Activated CD4-positive, alpha-beta T cell treated with anti-CD3 and anti-CD28 coated beads for 36 hours (primary cell): ENCODE data around the gene ZNF276. TPM values are rescaled to one million over a fixed set of nuclear protein-coding genes. Genes with fewer than 3 reads are reported as not detected.

Experiments
- ATAC-seq: fragments of 200-7000 bp; cut with Tn5 transposase; one replicate; pipeline ENCODE4 v1.10.0; 2021; ENCODE audit warnings: mild to moderate bottlenecking, moderate library complexity
- CTCF ChIA-PET: fragments of 350-600 bp; sonication (Branson Sonifier 250); formaldehyde crosslinking; loops from one replicate; lab custom pipeline; 2021; ENCODE audit warnings: antibody characterized with exemption; lab: Charles Lee
- POLR2A ChIA-PET: fragments of 350-600 bp; sonication (Branson Sonifier 250); formaldehyde crosslinking; loops from one replicate; lab custom pipeline; 2021; ENCODE audit warnings: antibody characterized with exemption, inconsistent platforms; lab: Charles Lee
- DNase-seq: peaks from one replicate; pipeline ENCODE4 v3.0.0-alpha.2; 2020
- H3K27ac Mint-ChIP-seq: one replicate; pipeline ENCODE4 v1.8.0; 2021; ENCODE audit warnings: mixed read lengths
- H3K27me3 Mint-ChIP-seq: one replicate; pipeline ENCODE4 v1.8.0; 2021; ENCODE audit warnings: mixed read lengths
- H3K36me3 Mint-ChIP-seq: one replicate; pipeline ENCODE4 v1.8.0; 2021; ENCODE audit warnings: low read depth, mixed read lengths
- H3K4me1 Mint-ChIP-seq: one replicate; pipeline ENCODE4 v1.8.0; 2021; ENCODE audit warnings: mixed read lengths
- H3K4me3 Mint-ChIP-seq: one replicate; pipeline ENCODE4 v1.8.0; 2021; ENCODE audit warnings: mild to moderate bottlenecking, moderate library complexity, mixed read lengths
- H3K9me3 Mint-ChIP-seq: one replicate; pipeline ENCODE4 v1.8.0; 2021; ENCODE audit warnings: low read depth, mixed read lengths
- intact Hi-C, 2 experiments: fragments of 100-400 bp; cut with DNase I in 1 of 2; cut with micrococcal nuclease in 1 of 2; formaldehyde crosslinking; loops; one replicate each; pipeline versions ENCODE4 v1.14.2 to v1.15.1; 2022 to 2024; cut with DNase I, micrococcal nuclease
- total RNA-seq, 2 experiments: library from RNA; stranded (reverse); gene quantifications; one replicate each; pipeline ENCODE4 v1.2.3, GENCODE V29; 2021

Gene ZNF276
- total RNA-seq, 2 experiments from 2014 or later = 21.3 to 24.8 TPM

- no peaks in the 10 kb centered on the region for H3K27me3 Mint-ChIP-seq
- DNase-seq (no peak), ATAC-seq (no peak)
- no peaks in the 10 kb centered on the region for H3K9me3 Mint-ChIP-seq
- no peak overlapping the region for H3K27ac Mint-ChIP-seq
- H3K4me1 Mint-ChIP-seq = peaks cover 21% of the 10 kb centered on the region
- CTCF ChIA-PET = interaction anchor here (0.9 to 2.8 kb wide), 5 partner anchors 15 to 123 kb away, joined by 3 to 9 read pairs (median 4); no protein-coding TSS in a partner anchor
- no peak overlapping the region for H3K4me3 Mint-ChIP-seq
- intact Hi-C loops = no loop called here
- POLR2A ChIA-PET = no interaction called here
- H3K36me3 Mint-ChIP-seq = peaks cover 64% of the 10 kb centered on the region
These were observed 18.0 kb downstream of the ZNF276 start for GRCh38 chr16:89739383-89739782.

- H3K9me3 Mint-ChIP-seq = no peaks in the 10 kb centered on the region
- intact Hi-C loops = no loop called here
- peaks cover 19% of the 10 kb centered on the region for H3K4me1 Mint-ChIP-seq
- H3K27ac Mint-ChIP-seq = no peak overlapping the region
- ATAC-seq (peak; percentile 49), DNase-seq (no peak)
- H3K4me3 Mint-ChIP-seq = no peak overlapping the region
- no peaks in the 10 kb centered on the region for H3K27me3 Mint-ChIP-seq
- POLR2A ChIA-PET = interaction anchor here (0.6 kb wide), 1 partner anchor 16 kb away, joined by 3 read pairs; no protein-coding TSS in a partner anchor
- CTCF ChIA-PET = interaction anchor here (0.7 to 1.4 kb wide), 2 partner anchors 10 to 41 kb away, joined by 3 read pairs; no protein-coding TSS in a partner anchor
- peaks cover 53% of the 10 kb centered on the region for H3K36me3 Mint-ChIP-seq
These were observed 20.1 kb downstream of the ZNF276 start for GRCh38 chr16:89741342-89742014.

DNA sequence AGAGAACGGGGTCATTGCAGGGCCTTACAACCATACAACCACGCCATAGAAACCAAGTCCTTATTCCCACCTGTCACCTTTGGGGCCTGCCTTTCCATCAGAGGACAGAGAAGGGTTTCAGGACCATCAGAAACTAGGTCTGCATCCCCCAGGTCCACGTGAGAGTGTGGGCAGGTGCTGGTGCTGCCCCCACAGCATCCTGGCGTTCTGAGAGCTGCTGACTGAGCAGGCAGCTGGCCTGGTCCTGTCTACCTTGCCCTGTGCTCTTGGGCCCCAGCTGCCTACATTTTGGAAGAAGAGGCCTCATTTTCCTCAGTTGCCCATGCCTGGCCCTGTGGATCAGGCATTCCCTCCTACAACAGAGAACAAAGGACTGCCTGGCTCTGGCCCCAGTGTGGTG is 21.6 kb downstream of the ZNF276 start:
- ChIA-PET CTCF (interaction anchor here (1.3 kb wide), 1 partner anchor 37 kb away, joined by 3 read pairs; no protein-coding TSS in a partner anchor), POLR2A (interaction anchor here (0.9 kb wide), 1 partner anchor 118 kb away, joined by 3 read pairs; no protein-coding TSS in a partner anchor)
- Mint-ChIP-seq H3K36me3 (peaks cover 45% of the 10 kb centered on the region), H3K4me3 (no peak overlapping the region), H3K27ac (peak overlapping the region; percentile 59), H3K27me3 (no peaks in the 10 kb centered on the region), H3K9me3 (no peaks in the 10 kb centered on the region), H3K4me1 (peaks cover 5% of the 10 kb centered on the region)
- ATAC-seq (no peak), DNase-seq (no peak)
- intact Hi-C loops = no loop called here

DNA sequence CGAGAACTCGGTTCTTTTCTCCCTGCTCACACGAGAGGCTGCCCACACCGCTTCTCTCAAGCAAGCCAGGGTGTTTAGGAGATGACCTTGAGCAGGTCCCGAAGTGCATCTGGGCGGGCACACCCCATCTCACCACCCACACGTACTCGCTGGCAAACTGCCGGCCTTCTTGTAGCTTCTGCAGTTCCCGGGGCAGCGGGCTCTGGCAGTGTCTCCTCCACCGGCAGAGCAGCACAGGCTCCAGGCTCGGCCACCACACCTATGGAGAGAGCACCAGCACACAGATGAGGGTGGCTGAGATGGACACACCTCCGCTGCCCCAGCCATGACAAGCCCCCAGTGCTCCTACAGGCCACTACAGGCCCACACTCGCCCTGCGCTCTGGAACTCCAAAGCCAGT is 23.5 kb downstream of the ZNF276 start:
- Mint-ChIP-seq H3K36me3 (peaks cover 45% of the 10 kb centered on the region), H3K4me3 (no peak overlapping the region), H3K4me1 (peaks cover 5% of the 10 kb centered on the region), H3K27me3 (no peaks in the 10 kb centered on the region), H3K9me3 (no peaks in the 10 kb centered on the region), H3K27ac (no peak overlapping the region)
- ChIA-PET POLR2A (no interaction called here), CTCF (no interaction called here)
- ATAC-seq (no peak), DNase-seq (no peak)
- intact Hi-C loops = no loop called here

GRCh38 chr16:89746043-89746442 is 24.7 kb downstream of the ZNF276 start:
- no peak for DNase-seq
- intact Hi-C loops = no loop called here
- Mint-ChIP-seq H3K36me3 (peaks cover 43% of the 10 kb centered on the region), H3K4me3 (no peak overlapping the region), H3K4me1 (peaks cover 7% of the 10 kb centered on the region), H3K27ac (no peak overlapping the region), H3K27me3 (no peaks in the 10 kb centered on the region), H3K9me3 (no peaks in the 10 kb centered on the region)
- ChIA-PET CTCF (interaction anchor here (0.6 kb wide), 4 partner anchors 33 to 224 kb away, joined by 3 to 6 read pairs (median 3); no protein-coding TSS in a partner anchor), POLR2A (no interaction called here)
- no peak for ATAC-seq

- ChIA-PET POLR2A (no interaction called here), CTCF (interaction anchor here (0.6 kb wide), 1 partner anchor 184 kb away, joined by 3 read pairs; no protein-coding TSS in a partner anchor)
- H3K27ac Mint-ChIP-seq = no peak overlapping the region
- peaks cover 7% of the 10 kb centered on the region for H3K4me1 Mint-ChIP-seq
- ATAC-seq (no peak), DNase-seq (no peak)
- intact Hi-C loops = no loop called here
- H3K27me3 Mint-ChIP-seq = no peaks in the 10 kb centered on the region
- H3K9me3 Mint-ChIP-seq = no peaks in the 10 kb centered on the region
- H3K4me3 Mint-ChIP-seq = no peak overlapping the region
- peaks cover 45% of the 10 kb centered on the region for H3K36me3 Mint-ChIP-seq
These were observed 26.7 kb downstream of the ZNF276 start for GRCh38 chr16:89748076-89748475.

DNA sequence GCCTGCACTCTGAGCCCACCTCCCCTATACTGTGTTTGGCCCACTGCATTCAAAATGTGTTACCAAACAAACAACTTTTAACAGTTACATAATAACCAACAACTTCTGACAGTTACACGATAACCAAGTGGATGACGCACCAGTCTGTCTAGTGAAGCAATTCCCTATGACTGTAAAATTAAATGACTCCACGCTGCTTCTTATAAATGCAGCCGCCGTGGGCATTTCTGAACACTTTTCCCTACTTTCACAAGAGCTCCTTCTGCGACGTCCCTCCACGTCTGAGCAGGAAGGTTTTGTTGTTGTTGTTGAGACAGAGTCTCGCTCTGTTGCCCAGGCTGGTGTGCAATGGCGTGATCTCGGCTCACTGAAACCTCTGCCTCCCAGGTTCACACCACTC is 27.6 kb downstream of the ZNF276 start:
- Mint-ChIP-seq H3K9me3 (no peaks in the 10 kb centered on the region), H3K27ac (no peak overlapping the region), H3K4me1 (peaks cover 5% of the 10 kb centered on the region), H3K36me3 (peaks cover 44% of the 10 kb centered on the region), H3K27me3 (no peaks in the 10 kb centered on the region), H3K4me3 (no peak overlapping the region)
- intact Hi-C loops = no loop called here
- ATAC-seq (no peak), DNase-seq (no peak)
- ChIA-PET CTCF (interaction anchor here (2.2 kb wide), 1 partner anchor 43 kb away, joined by 8 read pairs; no protein-coding TSS in a partner anchor), POLR2A (no interaction called here)

DNA sequence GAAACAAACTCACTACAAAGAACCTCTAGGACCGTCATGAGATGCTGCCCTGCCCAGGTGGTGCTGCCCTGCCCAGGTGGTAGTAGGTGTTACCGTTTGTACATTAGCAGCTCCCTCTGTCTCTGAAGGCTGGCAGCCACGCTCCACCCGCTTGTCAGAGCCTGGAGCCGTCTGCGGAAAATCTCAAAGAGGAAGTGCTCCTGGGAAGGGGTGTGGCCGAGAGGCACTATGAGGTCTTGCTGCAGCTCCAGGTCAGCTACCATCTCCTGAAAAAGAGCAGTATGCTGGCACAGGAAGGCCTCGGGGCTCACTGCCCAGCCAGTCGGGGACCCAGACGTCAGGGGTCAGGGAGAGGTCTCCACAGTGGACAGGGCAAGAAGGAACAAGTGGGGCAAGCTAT is 28.3 kb downstream of the ZNF276 start:
- ChIA-PET POLR2A (no interaction called here), CTCF (interaction anchor here (2.2 kb wide), 1 partner anchor 44 kb away, joined by 8 read pairs; no protein-coding TSS in a partner anchor)
- ATAC-seq (no peak), DNase-seq (no peak)
- peaks cover 5% of the 10 kb centered on the region for H3K4me1 Mint-ChIP-seq
- peaks cover 40% of the 10 kb centered on the region for H3K36me3 Mint-ChIP-seq
- H3K4me3 Mint-ChIP-seq = no peak overlapping the region
- H3K27ac Mint-ChIP-seq = no peak overlapping the region
- intact Hi-C loops = no loop called here
- no peaks in the 10 kb centered on the region for H3K27me3 Mint-ChIP-seq
- H3K9me3 Mint-ChIP-seq = no peaks in the 10 kb centered on the region

DNA sequence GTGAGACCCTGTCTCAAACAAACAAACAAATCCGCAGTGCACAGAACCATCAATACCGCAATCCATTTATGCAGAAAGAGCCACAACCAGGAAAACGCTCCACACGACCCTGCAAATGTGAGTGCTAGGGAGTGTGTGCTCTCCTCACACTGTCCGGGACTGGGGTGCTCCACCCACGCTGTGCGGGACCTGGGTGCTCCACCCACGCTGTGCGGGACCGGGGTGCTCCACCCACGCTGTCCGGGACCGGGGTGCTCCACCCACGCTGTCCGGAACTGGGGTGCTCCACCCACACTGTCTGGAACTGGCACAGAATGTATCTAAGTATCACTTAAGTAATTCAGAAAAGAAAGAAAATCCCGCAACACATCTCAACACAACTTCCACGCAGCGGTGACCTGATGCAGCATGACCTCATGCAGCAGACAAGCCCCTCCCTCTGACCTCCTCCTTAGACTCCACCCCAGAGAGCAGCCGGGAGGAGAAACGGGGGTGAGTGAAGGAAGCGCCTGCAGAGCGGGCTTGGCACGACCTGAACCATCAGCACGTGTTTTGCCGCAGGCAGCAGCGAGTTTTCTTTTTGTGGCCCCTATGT is 38.5 kb downstream of the ZNF276 start:
- Mint-ChIP-seq H3K4me1 (peaks cover 30% of the 10 kb centered on the region), H3K4me3 (no peak overlapping the region), H3K27ac (no peak overlapping the region), H3K9me3 (no peaks in the 10 kb centered on the region), H3K27me3 (no peaks in the 10 kb centered on the region), H3K36me3 (peaks cover 67% of the 10 kb centered on the region)
- DNase-seq (no peak), ATAC-seq (peak; percentile 48)
- intact Hi-C loops = no loop called here
- ChIA-PET CTCF (no interaction called here), POLR2A (no interaction called here)

- Mint-ChIP-seq H3K27ac (peak overlapping the region; percentile 83), H3K9me3 (no peaks in the 10 kb centered on the region), H3K4me3 (peak overlapping the region; percentile 62), H3K36me3 (peaks cover 64% of the 10 kb centered on the region), H3K27me3 (no peaks in the 10 kb centered on the region), H3K4me1 (peaks cover 38% of the 10 kb centered on the region)
- intact Hi-C loops = no loop called here
- ChIA-PET CTCF (interaction anchor here (0.6 to 2.2 kb wide), 8 partner anchors 10 to 99 kb away, joined by 3 to 8 read pairs (median 4); no protein-coding TSS in a partner anchor), POLR2A (no interaction called here)
- no peak for DNase-seq
- no peak for ATAC-seq
These were observed 40.1 kb downstream of the ZNF276 start for GRCh38 chr16:89761304-89761922.

DNA sequence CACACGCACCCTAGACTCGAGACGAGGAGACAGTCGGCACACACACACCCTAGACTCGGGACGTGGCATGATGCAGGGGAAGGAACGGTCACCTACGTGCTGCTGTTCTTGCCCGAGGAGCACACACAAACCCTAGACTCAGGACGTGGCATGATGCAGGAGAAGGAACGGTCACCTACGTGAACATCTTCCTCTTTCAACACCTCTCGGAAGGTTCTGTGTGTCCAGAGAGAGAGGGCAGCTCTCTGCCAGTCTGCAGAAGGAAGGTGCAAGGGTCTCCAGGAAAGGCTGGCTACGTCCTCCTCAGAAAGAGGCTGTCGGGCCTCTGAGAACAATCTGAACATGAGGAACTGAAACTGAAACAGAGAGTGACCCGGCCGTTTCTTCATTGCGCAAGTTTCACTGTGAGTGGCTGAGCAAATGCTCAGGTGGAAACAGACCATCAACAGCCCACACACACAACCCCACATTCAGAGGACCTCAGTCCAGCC is 43.4 kb downstream of the ZNF276 start:
- CTCF ChIA-PET = no interaction called here
- Mint-ChIP-seq H3K27ac (peak overlapping the region; percentile 38), H3K4me1 (peaks cover 36% of the 10 kb centered on the region), H3K9me3 (no peaks in the 10 kb centered on the region), H3K4me3 (peak overlapping the region; percentile 26), H3K27me3 (no peaks in the 10 kb centered on the region), H3K36me3 (peaks cover 65% of the 10 kb centered on the region)
- intact Hi-C loops = no loop called here
- ATAC-seq = peak; percentile 71
- peak; percentile 66 for DNase-seq
- POLR2A ChIA-PET = no interaction called here
